GM12874 (cell line): Measurements from ENCODE around the gene RBBP8NL.

Experiments
- CTCF ChIP-seq: IDR thresholded peaks from 2 replicates; pipeline ENCODE4 v1.5.1; 2011; ENCODE audit warnings: low read depth, mild to moderate bottlenecking, control low read depth, low read length, moderate library complexity; ENCODE audit not compliant: insufficient read depth

RBBP8NL gene

GRCh38 chr20:62428396-62429295 lies 1.3 kb upstream of the RBBP8NL start:
- no peak for TF ChIP-seq CTCF

GRCh38 chr20:62428002-62428372 lies 648 bp upstream of the RBBP8NL start:
- no peak for TF ChIP-seq CTCF

GRCh38 chr20:62426699-62427131 lies 624 bp downstream of the RBBP8NL start:
- no peak for TF ChIP-seq CTCF

GRCh38 chr20:62425281-62426058 lies 1.9 kb downstream of the RBBP8NL start:
- TF ChIP-seq CTCF: no peak

GRCh38 chr20:62424249-62425107 lies 2.9 kb downstream of the RBBP8NL start:
- TF ChIP-seq CTCF: no peak

- no peak for TF ChIP-seq CTCF
These were observed 4.0 kb downstream of the RBBP8NL start for GRCh38 chr20:62423326-62423706.
